Activated naive CD4-positive, alpha-beta T cell treated with anti-CD3 and anti-CD28 coated beads, Interleukin-2, amount 50 U/mL, for 24 hours (primary cell): ENCODE measurements around the gene ADAM22.
A peak's percentile ranks its signal among the peaks of the same experiment; 100 is the strongest.

ENCODE experiments used
- H3K27ac Mint-ChIP-seq: one replicate; pipeline ENCODE4 v1.8.0; 2021; ENCODE audit warnings: mild to moderate bottlenecking, mixed read lengths
- H3K27me3 Mint-ChIP-seq: one replicate; pipeline ENCODE4 v1.8.0; 2021; ENCODE audit warnings: mixed read lengths
- H3K36me3 Mint-ChIP-seq: one replicate; pipeline ENCODE4 v1.8.0; 2021; ENCODE audit warnings: mixed read lengths
- H3K4me1 Mint-ChIP-seq: one replicate; pipeline ENCODE4 v1.8.0; 2021; ENCODE audit warnings: mixed read lengths
- H3K4me3 Mint-ChIP-seq: one replicate; pipeline ENCODE4 v1.8.0; 2021; ENCODE audit warnings: mild to moderate bottlenecking, mixed read lengths
- H3K9me3 Mint-ChIP-seq: one replicate; pipeline ENCODE4 v1.8.0; 2021; ENCODE audit warnings: mixed read lengths

ADAM22 gene

GRCh38 chr7:88217675-88218428 is 283.8 kb downstream of the ADAM22 start:
- Mint-ChIP-seq H3K27ac (no peak overlapping the region), H3K27me3 (no peaks in the 10 kb centered on the region), H3K9me3 (no peaks in the 10 kb centered on the region), H3K4me1 (peaks cover 51% of the 10 kb centered on the region), H3K4me3 (peak overlapping the region; percentile 100), H3K36me3 (peaks cover 4% of the 10 kb centered on the region)

GRCh38 chr7:88218429-88218745 is 284.3 kb downstream of the ADAM22 start:
- Mint-ChIP-seq H3K4me3 (peak overlapping the region; percentile 100), H3K27me3 (no peaks in the 10 kb centered on the region), H3K27ac (peak overlapping the region; percentile 86), H3K36me3 (peaks cover 4% of the 10 kb centered on the region), H3K9me3 (no peaks in the 10 kb centered on the region), H3K4me1 (peaks cover 51% of the 10 kb centered on the region)

GRCh38 chr7:88218836-88219605 is 285.0 kb downstream of the ADAM22 start:
- Mint-ChIP-seq H3K27ac (peak overlapping the region; percentile 86), H3K27me3 (no peaks in the 10 kb centered on the region), H3K9me3 (no peaks in the 10 kb centered on the region), H3K4me1 (peaks cover 48% of the 10 kb centered on the region), H3K4me3 (peak overlapping the region; percentile 100), H3K36me3 (peaks cover 4% of the 10 kb centered on the region)

- Mint-ChIP-seq H3K27ac (peak within 1 kb of the TSS; percentile 100), H3K36me3 (no peaks in the 10 kb centered on the region), H3K9me3 (no peaks in the 10 kb centered on the region), H3K27me3 (no peaks in the 10 kb centered on the region), H3K4me1 (peaks cover 42% of the 10 kb centered on the region), H3K4me3 (peak within 1 kb of the TSS; percentile 100)
These were observed 286.0 kb downstream of the ADAM22 start, which contains the start of gene SRI for GRCh38 chr7:88219781-88220747. SRI (minus strand) TSS chr7:88220038; CDS start chr7:88220026, 12 bp downstream.

GRCh38 chr7:88223265-88223664 is 289.2 kb downstream of the ADAM22 start:
- Mint-ChIP-seq H3K27ac (no peak overlapping the region), H3K4me1 (peaks cover 19% of the 10 kb centered on the region), H3K27me3 (no peaks in the 10 kb centered on the region), H3K9me3 (no peaks in the 10 kb centered on the region), H3K4me3 (no peak overlapping the region), H3K36me3 (no peaks in the 10 kb centered on the region)

GRCh38 chr7:88224601-88225275 is 290.7 kb downstream of the ADAM22 start:
- Mint-ChIP-seq H3K36me3 (no peaks in the 10 kb centered on the region), H3K9me3 (no peaks in the 10 kb centered on the region)

GRCh38 chr7:88226201-88226600 is 292.1 kb downstream of the ADAM22 start:
- H3K4me1 Mint-ChIP-seq, result peaks cover 1% of the 10 kb centered on the region
- no peak overlapping the region for H3K4me3 Mint-ChIP-seq
- no peaks in the 10 kb centered on the region for H3K36me3 Mint-ChIP-seq
- H3K9me3 Mint-ChIP-seq, result no peaks in the 10 kb centered on the region
- peaks cover 3% of the 10 kb centered on the region for H3K27me3 Mint-ChIP-seq
- H3K27ac Mint-ChIP-seq, result no peak overlapping the region

More at GRCh38 chr7:88224601-88225275, 290.7 kb downstream of the ADAM22 start:
- Mint-ChIP-seq H3K4me3 (no peak overlapping the region), H3K27ac (no peak overlapping the region), H3K4me1 (peaks cover 14% of the 10 kb centered on the region), H3K27me3 (peaks cover 3% of the 10 kb centered on the region)

- Mint-ChIP-seq H3K36me3 (no peaks in the 10 kb centered on the region), H3K27ac (no peak overlapping the region), H3K27me3 (peaks cover 3% of the 10 kb centered on the region), H3K9me3 (no peaks in the 10 kb centered on the region), H3K4me3 (no peak overlapping the region), H3K4me1 (no peaks in the 10 kb centered on the region)
These were observed 292.9 kb downstream of the ADAM22 start for GRCh38 chr7:88226886-88227516.

GRCh38 chr7:88229302-88229995 is 295.4 kb downstream of the ADAM22 start:
- no peak overlapping the region for H3K27ac Mint-ChIP-seq
- no peaks in the 10 kb centered on the region for H3K36me3 Mint-ChIP-seq

GRCh38 chr7:88230646-88231045 is 296.6 kb downstream of the ADAM22 start:
- Mint-ChIP-seq H3K36me3 (no peaks in the 10 kb centered on the region), H3K27ac (no peak overlapping the region), H3K4me1 (no peaks in the 10 kb centered on the region), H3K27me3 (peaks cover 3% of the 10 kb centered on the region), H3K9me3 (no peaks in the 10 kb centered on the region), H3K4me3 (no peak overlapping the region)

More at GRCh38 chr7:88229302-88229995, 295.4 kb downstream of the ADAM22 start:
- no peaks in the 10 kb centered on the region for H3K9me3 Mint-ChIP-seq
- no peaks in the 10 kb centered on the region for H3K4me1 Mint-ChIP-seq
- H3K27me3 Mint-ChIP-seq, result peaks cover 3% of the 10 kb centered on the region
- no peak overlapping the region for H3K4me3 Mint-ChIP-seq

- Mint-ChIP-seq H3K9me3 (no peaks in the 10 kb centered on the region), H3K36me3 (no peaks in the 10 kb centered on the region), H3K4me3 (no peak overlapping the region), H3K27me3 (peaks cover 3% of the 10 kb centered on the region), H3K4me1 (no peaks in the 10 kb centered on the region), H3K27ac (no peak overlapping the region)
These were observed 299.8 kb downstream of the ADAM22 start for GRCh38 chr7:88233828-88234227.

GRCh38 chr7:88239852-88240251 is 305.8 kb downstream of the ADAM22 start:
- Mint-ChIP-seq H3K4me3 (no peak overlapping the region), H3K27me3 (peaks cover 1% of the 10 kb centered on the region), H3K27ac (no peak overlapping the region), H3K4me1 (no peaks in the 10 kb centered on the region), H3K36me3 (no peaks in the 10 kb centered on the region), H3K9me3 (no peaks in the 10 kb centered on the region)

- H3K27ac Mint-ChIP-seq, result no peak overlapping the region
- peaks cover 6% of the 10 kb centered on the region for H3K27me3 Mint-ChIP-seq
- no peaks in the 10 kb centered on the region for H3K36me3 Mint-ChIP-seq
- no peaks in the 10 kb centered on the region for H3K9me3 Mint-ChIP-seq
- no peaks in the 10 kb centered on the region for H3K4me1 Mint-ChIP-seq
- H3K4me3 Mint-ChIP-seq, result no peak overlapping the region
These were observed 309.4 kb downstream of the ADAM22 start for GRCh38 chr7:88243345-88243909.

GRCh38 chr7:88244258-88244657 is 310.2 kb downstream of the ADAM22 start:
- Mint-ChIP-seq H3K27ac (no peak overlapping the region), H3K4me3 (no peak overlapping the region), H3K27me3 (peaks cover 6% of the 10 kb centered on the region), H3K36me3 (no peaks in the 10 kb centered on the region), H3K4me1 (no peaks in the 10 kb centered on the region), H3K9me3 (no peaks in the 10 kb centered on the region)
